Adipose tissue (tissue), 3 donors: ENCODE data around the gene ATP11C. TPM values are rescaled to one million over a fixed set of nuclear protein-coding genes. Genes with fewer than 3 reads are reported as not detected.
"Not testable (repeated sequence)": the region's sequence is repeated elsewhere in the genome, so short reads cannot be mapped to it uniquely, and the experiment has no call there.

ENCODE experiments used
- H3K27ac ChIP-seq: one replicate; pipeline ENCODE4 v1.5.1; 2013; ENCODE audit warnings: low read depth, low read length
- WGBS, 3 donors: extraction: QIAGEN DNeasy Blood & Tissue Kit; methylation state at CpG; one replicate each; pipeline ENCODE4 v1.1.7; 2013; 5-methylcytosine and 5-hydroxymethylcytosine counted together
- polyA plus RNA-seq, 3 donors: library from polyadenylated mRNA; stranded (reverse); fragments of 200-250 nt; gene quantifications; one replicate each; pipeline ENCODE4 v1.2.3, GENCODE V29; 2013
- donor health status: healthy with polysubstance abuse.
- donor health status: Bipolar disorder and iron deficiency.
- donor health status: healthy.

ATP11C gene
- polyA plus RNA-seq, 3 donors, result 3.7 to 13.0 (median 8.4) TPM

- WGBS, 3 donors, result 52 to 64% (median 53%) methylated on average over 2 of the region's 2 CpGs
- no peak overlapping the region for H3K27ac ChIP-seq
Measured at GRCh38 chrX:139882299-139882698, 50.6 kb downstream of the ATP11C start.

- 3 to 57% (median 42%) methylated on average over 1 of the region's 1 CpG for WGBS, 3 donors
- H3K27ac ChIP-seq, result no peak overlapping the region
Measured at GRCh38 chrX:139881572-139881971, 51.3 kb downstream of the ATP11C start.

GRCh38 chrX:139881130-139881529 is 51.7 kb downstream of the ATP11C start:
- H3K27ac ChIP-seq, result no peak overlapping the region
- 33 to 62% (median 56%) methylated on average over 4 of the region's 4 CpGs for WGBS, 3 donors

GRCh38 chrX:139877710-139878414 is 55.0 kb downstream of the ATP11C start:
- no peak overlapping the region for H3K27ac ChIP-seq
- 77 to 84% (median 83%) methylated on average over 10 to 11 of the region's 11 CpGs for WGBS, 3 donors

GRCh38 chrX:139875841-139876240 is 57.0 kb downstream of the ATP11C start:
- 14 to 63% (median 16%) methylated on average over 2 of the region's 2 CpGs for WGBS, 3 donors
- no peak overlapping the region for H3K27ac ChIP-seq

- no peak overlapping the region for H3K27ac ChIP-seq
- 56 to 100% (median 79%) methylated on average over 1 of the region's 1 CpG for WGBS, 3 donors
Measured at GRCh38 chrX:139869796-139870195, 63.1 kb downstream of the ATP11C start.

GRCh38 chrX:139864640-139865039 is 68.2 kb downstream of the ATP11C start:
- 96 to 100% (median 97%) methylated on average over 3 of the region's 3 CpGs for WGBS, 3 donors
- no peak overlapping the region for H3K27ac ChIP-seq

GRCh38 chrX:139862208-139862607 is 70.6 kb downstream of the ATP11C start:
- WGBS, 3 donors, result 73 to 96% (median 95%) methylated on average over 5 of the region's 5 CpGs
- H3K27ac ChIP-seq, result no peak overlapping the region

GRCh38 chrX:139856826-139857225 is 76.0 kb downstream of the ATP11C start:
- WGBS, 3 donors, result 81 to 92% (median 92%) methylated on average over 4 of the region's 4 CpGs

GRCh38 chrX:139851730-139852129 is 81.1 kb downstream of the ATP11C start:
- WGBS, 3 donors, result 98 to 100% (median 99%) methylated on average over 3 of the region's 3 CpGs
- H3K27ac ChIP-seq, result no peak overlapping the region

More at GRCh38 chrX:139856826-139857225, 76.0 kb downstream of the ATP11C start:
- H3K27ac ChIP-seq, result not testable (repeated sequence)

- 53 to 93% (median 88%) methylated on average over 2 of the region's 2 CpGs for WGBS, 3 donors
- H3K27ac ChIP-seq, result no peak overlapping the region
Measured at GRCh38 chrX:139850968-139851367, 81.9 kb downstream of the ATP11C start.

GRCh38 chrX:139844884-139845283 is 88.0 kb downstream of the ATP11C start:
- 71 to 78% (median 73%) methylated on average over 2 of the region's 2 CpGs for WGBS, 3 donors
- H3K27ac ChIP-seq, result no peak overlapping the region

GRCh38 chrX:139844163-139844562 is 88.7 kb downstream of the ATP11C start:
- WGBS, 3 donors, result 57 to 88% (median 65%) methylated on average over 2 of the region's 2 CpGs

GRCh38 chrX:139842326-139843185 is 90.3 kb downstream of the ATP11C start:
- WGBS, 3 donors, result 71 to 95% (median 77%) methylated on average over 8 of the region's 8 CpGs
- H3K27ac ChIP-seq, result no peak overlapping the region

More at GRCh38 chrX:139844163-139844562, 88.7 kb downstream of the ATP11C start:
- H3K27ac ChIP-seq, result no peak overlapping the region

- not testable (repeated sequence) for H3K27ac ChIP-seq
- 81 to 98% (median 87%) methylated on average over 5 of the region's 5 CpGs for WGBS, 3 donors
Measured at GRCh38 chrX:139836335-139836734, 96.5 kb downstream of the ATP11C start.

GRCh38 chrX:139834879-139835278 is 98.0 kb downstream of the ATP11C start:
- no peak overlapping the region for H3K27ac ChIP-seq

- 43 to 67% (median 66%) methylated on average over 3 of the region's 3 CpGs for WGBS, 3 donors
- H3K27ac ChIP-seq, result no peak overlapping the region
Measured at GRCh38 chrX:139832718-139833309, 100.0 kb downstream of the ATP11C start.

- WGBS, 3 donors, result 32 to 74% (median 41%) methylated on average over 3 of the region's 3 CpGs
- no peak overlapping the region for H3K27ac ChIP-seq
Measured at GRCh38 chrX:139831675-139832456, 101.0 kb downstream of the ATP11C start.
